Measurements from ENCODE around the gene CARMIL1.
A peak's percentile ranks its signal among the peaks of the same experiment; 100 is the strongest.

CARMIL1 gene

DNA sequence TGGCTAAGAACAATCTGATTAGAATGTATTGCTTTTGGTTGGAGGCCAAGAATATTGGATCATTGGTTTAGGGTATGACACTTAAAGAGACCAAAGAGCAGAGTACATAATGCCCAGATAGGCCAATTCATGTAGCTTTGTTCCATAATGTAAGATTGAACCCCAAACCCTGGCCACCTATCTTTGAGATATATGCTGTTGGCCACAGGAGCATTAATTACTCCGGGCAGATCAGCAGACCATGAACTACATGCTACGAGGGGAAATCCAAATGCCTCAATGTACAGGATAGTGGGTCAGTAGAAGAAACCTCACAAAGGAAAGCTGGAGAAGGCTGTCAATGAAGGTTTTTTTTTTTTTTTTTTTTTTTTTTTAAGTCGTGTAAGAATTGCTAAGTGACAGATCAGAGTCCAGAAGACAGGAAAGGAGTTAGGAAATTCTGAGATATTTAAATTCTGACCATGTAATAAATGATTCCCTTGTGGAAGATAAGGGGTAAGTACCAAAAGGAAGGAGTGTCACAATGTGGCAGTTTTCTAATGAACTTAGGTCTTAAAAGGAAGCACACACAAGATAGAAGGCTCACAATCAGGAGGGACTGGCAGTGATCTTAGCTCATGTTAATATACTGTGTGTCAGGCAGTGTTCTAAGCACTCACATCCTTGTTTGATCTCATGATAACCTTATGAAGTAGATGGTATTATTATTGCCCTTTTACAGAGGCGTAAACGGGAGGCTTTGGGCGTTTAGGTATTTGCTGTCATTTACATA lies 61.4 kb downstream of the CARMIL1 start:
- DNase-seq, result no peak

DNA sequence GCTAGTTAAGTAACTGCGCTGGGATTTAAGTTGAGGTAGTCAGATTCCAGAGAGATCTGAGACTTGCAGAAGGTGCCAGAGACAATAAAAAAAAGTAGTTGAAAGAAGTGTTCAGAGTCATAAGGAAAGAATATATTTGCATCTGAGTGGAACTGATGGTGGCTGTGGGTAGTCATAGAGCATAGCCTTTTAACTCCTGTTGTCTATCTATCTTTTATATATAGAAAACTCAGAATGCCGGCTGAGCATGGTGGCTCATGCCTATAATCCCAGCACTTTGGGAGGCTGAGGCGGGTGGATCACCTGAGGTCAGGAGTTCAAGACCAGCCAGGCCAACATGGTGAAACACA lies 62.0 kb downstream of the CARMIL1 start:
- no peak for DNase-seq

DNA sequence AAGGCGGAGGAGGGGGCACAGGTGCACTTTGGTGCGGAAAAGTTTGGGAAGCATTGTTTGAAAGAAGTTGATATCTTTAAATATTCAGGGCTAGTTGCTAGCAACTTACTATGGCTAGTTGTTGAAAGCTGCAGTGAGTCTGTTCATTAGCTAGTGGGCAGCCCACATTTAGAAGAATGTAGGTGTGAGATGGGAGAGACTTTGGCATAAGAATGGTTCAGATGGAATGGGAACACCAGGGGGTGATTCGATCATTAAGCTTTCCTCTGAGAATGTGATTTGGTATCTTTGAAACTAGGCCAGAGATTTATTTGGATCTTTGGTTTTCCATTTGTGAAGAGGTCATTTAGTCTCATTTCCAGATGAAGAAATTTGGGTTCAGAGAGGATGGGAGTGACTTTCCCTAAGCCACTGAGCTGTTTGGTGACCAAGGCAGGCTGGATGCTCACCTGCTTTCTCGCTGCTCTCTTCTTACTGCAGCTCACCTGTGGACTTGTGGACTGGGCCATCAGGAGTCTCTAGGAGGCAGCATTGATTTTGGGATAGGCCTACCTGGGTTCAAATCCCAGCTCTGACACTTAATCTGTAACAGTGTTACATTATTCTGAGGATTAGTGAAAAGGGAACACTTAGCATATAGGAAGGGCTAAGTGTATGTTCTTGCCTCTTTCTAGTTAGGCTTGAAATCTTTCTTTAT lies 62.9 kb downstream of the CARMIL1 start:
- no peak for DNase-seq

DNA sequence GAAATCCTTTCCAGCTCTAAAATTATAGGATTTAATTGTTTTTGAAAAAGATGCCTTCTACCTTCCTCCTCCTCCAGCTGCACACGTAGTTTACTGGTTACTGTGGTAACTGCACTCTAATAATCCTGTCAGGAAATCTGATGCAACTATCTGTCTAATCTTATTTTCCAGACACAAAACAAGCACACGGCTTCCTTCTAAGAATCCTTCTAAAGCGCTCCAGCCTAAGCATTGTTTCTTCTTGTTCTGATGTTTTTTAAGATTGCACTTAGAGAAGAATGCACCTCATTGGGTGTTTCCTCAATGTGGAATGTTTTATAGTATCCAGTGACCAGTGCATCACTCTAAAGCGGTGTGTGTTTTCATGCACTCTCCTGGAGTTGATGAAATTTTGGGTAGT lies 63.6 kb downstream of the CARMIL1 start:
- no peak for DNase-seq

DNA sequence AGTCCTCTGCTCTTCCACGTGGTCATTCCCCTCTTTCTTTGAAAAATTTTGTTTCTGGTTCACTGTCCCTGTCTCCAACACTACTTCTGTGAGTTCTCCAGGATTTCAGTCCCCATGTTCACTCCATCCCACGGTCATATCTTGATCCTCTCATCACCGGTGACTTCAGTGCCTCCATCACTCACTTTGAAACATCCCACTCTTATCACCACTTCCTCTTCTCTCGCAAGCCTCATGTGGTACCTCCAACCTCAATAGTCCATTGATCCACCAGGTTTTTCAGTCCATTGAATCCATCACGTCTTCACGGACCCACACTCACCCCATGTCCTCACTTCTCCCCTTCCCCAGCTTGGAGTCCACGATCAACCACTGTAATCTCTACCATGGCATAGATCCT lies 64.8 kb downstream of the CARMIL1 start:
- no peak for DNase-seq

DNA sequence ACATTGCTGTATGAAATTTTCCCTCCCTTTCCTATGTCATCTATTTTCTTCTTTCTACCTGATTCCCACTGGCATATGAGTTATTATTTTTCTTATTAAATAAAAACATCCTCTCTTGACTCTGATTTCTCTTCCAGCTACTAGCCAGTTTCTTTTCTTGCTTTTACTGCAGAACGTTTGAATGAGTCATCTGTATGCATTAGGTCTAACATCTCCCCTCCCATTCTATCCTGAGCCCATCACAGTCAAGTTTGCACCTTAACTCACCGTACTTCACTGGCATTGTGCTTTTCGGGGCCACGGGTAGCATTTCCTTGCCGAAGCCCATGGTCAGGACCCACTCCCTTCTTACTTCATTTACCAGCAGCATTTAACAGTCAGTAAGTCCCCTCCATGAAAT lies 65.7 kb downstream of the CARMIL1 start:
- DNase-seq, result no peak

DNA sequence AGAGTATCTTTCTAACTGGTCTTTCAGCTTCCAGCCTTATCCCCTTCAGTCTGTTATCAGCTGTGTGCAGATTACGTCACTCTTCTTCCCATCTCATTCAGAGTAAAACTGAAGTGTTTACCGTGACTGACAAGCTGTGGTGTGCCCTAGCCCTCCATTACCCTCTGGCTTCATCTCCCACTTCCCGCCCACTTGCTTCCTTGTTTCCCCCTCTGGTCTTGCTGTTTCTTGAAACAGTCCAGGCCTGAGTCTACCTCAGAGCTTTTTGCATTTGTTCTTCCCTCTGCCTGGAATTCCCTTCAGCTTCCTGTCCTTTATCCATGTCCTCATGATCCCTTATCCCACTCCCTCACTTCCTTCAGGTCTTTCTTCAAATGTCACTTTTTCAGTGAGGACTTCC lies 66.9 kb downstream of the CARMIL1 start:
- DNase-seq, result no peak

DNA sequence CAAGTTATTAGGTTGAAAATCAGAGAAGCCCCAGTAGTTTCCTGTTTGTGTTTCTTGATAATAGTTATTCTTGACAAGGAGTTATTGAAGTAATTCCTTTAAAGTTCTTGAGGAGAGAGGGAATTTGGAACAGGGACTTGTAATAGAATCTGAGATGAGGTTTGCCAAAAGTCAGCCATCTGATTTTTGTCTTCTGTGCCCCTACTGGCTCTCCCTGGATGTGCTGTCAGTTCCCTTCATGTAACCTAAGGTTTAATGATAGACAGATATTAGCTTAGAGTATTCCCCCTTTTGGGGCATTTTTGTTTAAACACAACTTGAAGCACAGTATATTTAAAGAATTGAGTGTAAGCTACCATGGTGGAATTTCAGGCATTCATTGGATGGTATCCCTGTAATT lies 71.4 kb downstream of the CARMIL1 start:
- DNase-seq, result no peak

DNA sequence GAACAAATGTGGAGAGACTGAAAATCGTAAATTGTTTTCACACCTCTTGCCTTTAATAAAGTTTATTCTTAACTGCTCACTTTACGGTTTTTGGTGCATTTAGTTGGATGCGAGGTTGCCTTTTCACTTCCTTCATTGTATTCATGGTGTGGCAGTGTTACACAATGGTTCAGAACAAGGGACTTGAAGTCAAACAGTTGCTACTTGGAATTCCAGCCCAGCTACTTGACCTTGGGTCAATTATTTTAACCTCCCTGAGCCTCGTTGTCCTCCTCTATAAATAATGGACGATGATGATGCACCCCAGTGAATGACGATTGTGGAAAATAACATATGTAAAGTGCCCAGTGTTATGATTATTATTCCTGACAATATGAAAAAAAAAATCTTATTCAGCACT lies 72.3 kb downstream of the CARMIL1 start:
- no peak for DNase-seq

DNA sequence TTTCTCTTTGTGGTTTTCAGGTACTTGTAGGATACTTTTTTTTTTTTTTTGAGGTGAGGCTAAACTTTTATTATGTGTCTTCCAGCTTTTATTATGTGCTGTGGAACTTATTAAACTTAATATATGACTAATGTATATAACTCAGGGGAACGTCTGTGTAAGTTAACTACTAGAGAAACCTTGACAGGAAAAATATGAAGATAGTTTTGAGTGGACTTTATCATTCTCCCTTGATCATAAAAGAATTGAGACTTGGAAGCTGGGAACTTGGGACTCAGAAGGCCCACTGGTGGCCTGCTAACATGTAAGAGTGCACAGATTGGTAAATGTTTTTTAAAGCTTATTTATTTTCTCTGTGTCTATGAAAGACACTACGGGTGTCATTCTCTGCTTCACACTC lies 73.1 kb downstream of the CARMIL1 start:
- DNase-seq, result no peak

DNA sequence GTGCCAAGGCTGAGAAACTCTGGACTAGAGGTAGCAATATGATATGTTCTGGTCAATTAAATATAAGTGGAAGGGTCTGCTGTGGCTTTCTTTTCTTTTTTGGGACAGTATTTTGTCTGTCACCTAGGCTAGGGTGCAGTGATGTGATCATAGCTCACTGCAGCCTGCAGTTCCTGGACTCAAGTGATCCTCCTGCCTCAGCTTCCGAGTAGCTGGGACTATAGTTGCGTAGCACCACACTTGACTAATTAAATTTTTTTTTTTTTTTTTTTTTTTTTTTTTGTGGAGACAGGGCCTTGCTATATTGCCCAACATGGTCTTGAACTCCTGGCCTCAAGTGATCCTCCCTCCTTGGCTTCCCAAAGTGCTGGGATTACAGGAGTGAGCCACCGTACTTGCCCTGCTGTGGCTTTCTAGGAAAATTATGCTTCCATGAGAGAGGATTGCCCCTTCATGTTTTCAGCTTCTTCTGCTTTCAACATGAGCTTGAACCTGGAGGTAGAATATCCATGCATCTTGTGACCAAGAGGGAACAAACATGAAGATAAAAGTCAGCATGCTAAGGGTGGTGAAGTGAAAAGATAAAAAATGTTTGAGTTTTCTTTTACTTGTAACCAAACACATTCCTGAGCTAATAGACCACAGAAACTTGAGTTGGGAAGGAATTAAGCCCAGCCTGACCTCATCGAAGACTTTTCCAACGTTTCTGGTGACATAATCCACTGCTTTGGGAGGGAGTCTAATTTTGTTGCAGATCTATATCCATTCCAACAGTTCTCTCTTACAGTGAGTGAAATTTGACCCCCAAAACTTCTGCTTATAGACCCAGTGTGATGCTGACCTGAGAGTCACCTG lies 75.1 kb downstream of the CARMIL1 start:
- DNase-seq, result no peak

DNA sequence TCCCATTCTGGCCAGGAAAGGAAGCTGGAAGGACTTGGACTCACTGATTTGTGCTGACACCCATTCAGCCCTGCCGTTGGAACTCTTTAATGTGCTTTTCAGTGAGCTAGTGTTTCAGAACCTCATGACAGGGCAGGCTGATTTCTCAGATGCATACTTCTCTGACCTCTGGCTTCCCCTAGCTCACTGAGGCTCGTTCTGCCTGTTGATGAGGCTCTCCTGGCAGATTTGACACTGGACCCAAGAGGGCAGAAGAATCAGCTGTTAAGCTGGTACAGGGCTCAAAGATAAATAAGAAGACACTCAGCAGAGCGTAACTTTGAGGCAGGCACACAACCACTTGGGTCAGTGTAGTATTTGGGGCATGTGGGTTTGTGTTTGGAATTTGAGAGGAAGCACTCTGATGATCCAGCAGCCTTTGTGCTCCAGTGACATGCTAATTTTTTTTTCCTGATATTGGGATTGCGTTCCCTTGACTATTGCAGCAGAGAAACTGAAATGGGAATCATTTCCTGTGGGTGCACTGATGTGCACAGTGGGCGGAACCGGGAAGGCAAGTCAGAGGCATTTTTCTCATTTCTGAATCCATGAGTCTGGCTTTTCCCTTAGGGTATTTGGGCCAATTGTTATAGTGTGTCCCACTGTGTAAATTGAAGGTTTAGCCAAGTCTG lies 80.2 kb downstream of the CARMIL1 start:
- no peak for DNase-seq

DNA sequence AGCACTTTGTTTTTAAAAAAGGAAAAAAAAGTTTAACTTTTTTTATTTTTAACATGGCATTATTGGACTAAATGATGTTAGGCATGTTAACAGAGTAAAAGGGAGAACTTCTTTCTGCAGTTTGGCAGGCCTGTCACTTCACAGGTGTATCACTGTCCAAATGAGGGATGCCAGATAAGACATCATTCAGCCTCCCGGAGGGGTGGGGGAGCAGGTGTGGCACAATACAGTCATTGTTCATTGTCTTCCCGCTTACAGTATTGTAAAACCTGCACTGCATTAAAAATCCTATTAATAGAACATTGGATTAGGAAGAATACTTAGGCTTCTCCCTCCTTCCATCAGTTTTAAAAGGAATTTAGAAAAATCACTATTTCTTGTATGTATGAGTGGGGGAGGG lies 80.7 kb downstream of the CARMIL1 start:
- DNase-seq, result no peak

DNA sequence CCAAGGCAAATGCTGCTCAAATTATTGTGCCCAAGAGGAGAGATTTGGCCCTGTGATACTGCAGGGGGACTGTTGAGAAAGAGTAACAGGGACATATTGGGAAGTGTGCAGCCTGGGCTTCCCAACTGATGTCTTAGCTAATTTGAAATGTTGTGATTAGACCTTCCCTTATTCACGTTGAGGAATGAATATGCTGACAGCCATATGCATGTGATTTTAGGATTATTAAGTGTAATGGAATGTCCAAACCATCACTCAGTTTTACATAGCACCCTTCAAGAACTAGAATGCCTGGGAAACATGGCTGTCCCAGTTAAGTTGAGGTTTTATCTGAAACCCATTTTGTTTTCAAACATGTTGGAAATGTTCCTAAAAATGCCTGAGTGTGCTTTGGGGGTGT lies 81.4 kb downstream of the CARMIL1 start:
- no peak for DNase-seq

DNA sequence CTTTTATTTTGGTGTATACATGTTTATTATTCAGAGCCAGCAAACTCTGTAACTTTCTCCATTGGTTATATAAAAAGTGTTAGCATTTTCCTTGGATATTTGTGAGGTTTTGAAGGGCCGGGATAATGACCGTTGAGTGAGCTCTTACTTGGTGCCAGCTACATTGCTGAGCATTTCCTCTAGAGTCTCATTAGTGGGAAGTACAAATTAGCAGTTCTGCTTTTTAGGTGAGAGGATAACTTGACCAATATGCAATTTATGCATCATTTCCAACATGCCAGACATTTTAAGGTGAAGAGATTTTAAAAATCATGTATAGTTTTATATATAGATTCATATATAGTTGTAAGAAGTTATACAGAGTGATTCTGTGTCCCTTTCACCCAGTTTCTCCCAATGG lies 84.3 kb downstream of the CARMIL1 start:
- no peak for DNase-seq

DNA sequence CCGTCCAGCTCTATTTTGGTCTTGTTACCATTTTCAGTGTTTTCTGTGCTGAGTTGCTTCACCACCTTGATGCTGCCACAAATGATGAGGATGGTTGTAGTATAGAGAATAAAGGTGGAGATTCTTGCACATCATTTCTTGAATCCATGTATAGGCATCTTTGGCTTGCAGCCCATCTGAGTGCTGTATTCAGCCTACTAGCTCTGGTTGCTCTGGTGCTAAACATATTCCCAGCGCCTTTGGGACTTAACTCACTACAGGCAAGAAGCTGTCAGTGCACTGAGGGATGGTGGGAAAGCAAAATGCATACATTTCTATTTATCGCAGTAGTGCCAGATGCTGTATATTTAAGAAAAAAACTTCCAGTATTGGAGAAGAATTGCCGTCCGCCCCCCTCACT lies 86.0 kb downstream of the CARMIL1 start:
- no peak for DNase-seq

DNA sequence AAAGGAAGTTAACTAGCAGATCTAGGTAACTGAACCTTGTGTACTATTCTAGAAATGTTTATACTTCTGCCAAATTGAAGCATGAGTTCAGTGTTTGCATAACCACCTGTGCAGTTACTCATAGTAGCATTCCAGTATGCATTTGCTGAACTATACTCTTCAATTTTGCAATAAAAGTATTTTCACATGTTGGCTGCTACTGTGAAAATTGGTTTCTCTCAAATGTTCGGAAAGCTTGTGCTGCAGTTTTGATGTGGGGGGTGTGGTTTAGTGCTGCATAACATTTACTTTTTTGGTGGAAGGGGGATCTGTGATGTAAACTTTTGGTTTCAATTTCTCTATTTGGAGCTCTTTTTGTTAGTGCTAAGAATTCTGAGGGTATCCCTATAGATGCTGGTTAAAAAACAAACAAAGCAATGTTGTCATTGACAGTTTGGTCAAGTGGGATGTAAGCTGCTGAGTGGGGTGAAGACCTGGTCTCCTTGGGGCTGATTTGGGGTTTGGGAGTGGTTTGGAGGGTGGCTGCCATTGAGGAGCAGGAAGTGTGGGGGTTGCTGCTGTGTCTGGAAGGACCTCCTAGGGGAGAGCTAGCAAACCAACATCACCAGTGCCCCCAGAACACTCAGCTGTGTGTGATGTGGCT lies 87.8 kb downstream of the CARMIL1 start:
- DNase-seq, result peak; percentile 27

DNA sequence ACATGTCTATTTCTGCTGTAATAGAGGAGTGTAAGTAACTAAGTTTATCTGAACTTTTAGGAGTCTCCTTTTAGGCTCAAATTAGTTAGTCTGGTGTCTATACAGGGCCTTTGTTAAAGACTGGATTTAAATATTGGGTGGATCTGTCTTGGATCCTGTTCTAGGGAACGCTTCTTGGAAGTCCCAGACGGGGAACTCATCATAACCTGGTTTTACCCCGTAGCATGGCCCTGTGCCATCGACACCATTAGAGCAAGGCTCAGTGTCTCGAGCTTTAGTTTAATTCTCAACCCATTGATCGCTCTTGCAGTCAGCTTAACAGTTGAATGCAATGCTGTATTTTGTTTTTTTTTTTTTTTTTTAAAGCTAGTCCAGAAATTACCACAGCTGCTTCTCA lies 89.9 kb downstream of the CARMIL1 start:
- DNase-seq, result no peak

DNA sequence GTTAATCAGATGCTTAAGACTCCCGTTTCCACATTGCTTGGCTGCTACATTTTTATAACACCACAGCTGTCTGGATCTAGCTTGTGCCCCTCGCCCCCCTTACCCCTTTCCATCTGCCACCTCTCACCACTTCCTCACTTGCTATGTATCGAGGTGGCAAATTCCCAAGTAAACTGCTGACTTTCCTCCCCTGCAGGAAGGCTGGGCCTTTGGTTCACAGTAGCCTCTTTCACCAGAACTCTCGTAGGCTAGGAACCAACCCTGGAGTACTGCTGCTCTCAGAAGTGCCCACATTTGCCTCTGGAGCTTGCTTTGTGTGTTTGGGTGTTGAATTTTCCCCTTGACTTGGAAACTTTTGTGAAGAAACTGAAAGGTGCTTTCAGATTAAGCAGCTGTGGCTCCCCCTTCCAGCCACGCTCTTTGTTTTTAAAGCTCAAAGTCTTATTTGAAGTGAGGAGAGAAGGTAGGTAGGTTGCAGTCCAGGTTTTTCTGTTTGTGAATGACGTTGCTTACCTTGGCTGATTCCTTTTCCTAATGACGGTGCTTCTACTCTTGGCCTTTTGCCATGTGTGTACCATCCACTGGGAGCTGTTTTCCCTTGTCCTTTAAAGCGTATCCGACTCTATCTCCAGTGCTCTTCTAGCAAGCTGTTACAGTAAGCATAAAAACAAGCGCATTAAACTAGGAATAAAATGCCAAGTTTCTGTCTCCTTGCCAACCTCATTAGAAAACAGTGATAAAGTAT lies 90.4 kb downstream of the CARMIL1 start:
- DNase-seq, result peak; percentile 26

DNA sequence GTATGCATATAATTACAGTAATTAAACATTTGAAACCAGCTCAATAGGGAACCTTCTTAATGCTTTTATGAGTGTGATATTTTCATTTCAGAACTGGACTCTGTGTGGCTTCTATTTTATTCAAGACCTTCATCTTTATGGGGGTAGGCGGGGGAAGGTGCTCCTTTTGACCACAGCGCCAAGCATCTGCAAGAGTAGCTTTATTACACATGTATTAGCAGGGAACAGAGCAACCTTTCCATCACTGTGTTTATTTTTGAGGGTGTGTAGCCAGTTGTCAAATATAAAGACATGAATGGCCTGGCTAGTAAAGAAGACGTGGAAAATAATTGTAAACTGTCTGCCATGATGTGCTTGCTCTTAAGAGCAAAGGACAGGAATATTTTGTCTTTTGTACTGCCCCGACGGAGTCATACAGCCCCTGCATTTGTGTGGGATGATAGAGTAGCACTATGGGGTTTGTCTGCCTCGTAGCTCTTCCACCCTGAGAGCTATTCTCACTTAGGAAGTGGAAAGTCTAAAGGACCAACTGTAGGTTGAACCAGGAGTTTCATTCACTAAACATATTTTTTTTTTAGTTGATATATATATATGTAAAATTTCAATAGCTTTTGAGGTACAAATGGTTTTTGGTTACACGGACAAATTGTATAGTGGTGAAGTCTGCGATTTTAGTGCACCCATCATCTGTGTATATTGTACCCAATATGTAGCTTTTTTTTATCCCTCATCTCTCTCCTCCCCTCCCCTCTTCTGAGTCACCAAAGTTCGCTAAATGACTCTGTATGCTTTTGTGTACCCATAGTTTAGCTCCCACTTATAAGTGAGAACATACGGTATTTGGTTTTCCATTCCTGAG lies 91.2 kb downstream of the CARMIL1 start:
- no peak for DNase-seq

DNA sequence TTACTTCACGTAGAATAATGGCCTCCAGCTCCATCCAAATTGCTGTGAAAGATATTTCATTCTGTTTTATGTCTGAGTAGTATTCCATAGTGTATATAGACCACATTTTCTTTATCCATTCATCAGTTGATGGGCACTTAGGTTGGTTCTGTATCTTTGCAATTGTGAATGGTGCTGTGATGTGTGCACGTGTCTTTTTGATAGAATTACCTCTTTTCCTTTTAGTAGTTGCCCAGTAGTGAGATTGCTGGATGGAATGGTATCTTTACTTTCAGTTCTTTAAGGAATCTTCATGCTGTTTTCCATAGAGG lies 91.8 kb downstream of the CARMIL1 start:
- no peak for DNase-seq

All from activated T-cell treated with anti-CD3 and anti-CD28 coated beads, Interleukin-2, amount 50 U/mL, for 1 hour (primary cell).